Vagina (tissue), 2 donors: ENCODE results near the gene SUPT16H. TPM values are rescaled to one million over a fixed set of nuclear protein-coding genes. Genes with fewer than 3 reads are reported as not detected.
"Not testable (repeated sequence)": the region's sequence is repeated elsewhere in the genome, so short reads cannot be mapped to it uniquely, and the experiment has no call there.

ENCODE experiments used
- DNase-seq, 2 donors: peaks; one replicate each; pipeline ENCODE4 v3.0.0-alpha.2; 2017; ENCODE audit errors: extremely low spot score in 2 of 2
- H3K27ac ChIP-seq: fragments of 200-600 bp; sonication (generic); one replicate; pipeline ENCODE4 v1.5.1; 2019
- H3K27me3 ChIP-seq: fragments of 200-600 bp; sonication (generic); one replicate; pipeline ENCODE4 v1.5.1; 2019
- H3K36me3 ChIP-seq, 2 donors: fragments of 200-600 bp; sonication (generic); one replicate each; pipeline ENCODE4 v1.5.1; 2017 to 2019
- H3K4me1 ChIP-seq: fragments of 200-600 bp; sonication (generic); one replicate; pipeline ENCODE4 v1.5.1; 2019
- H3K4me3 ChIP-seq, 2 donors: fragments of 200-600 bp; sonication (generic); 1 replicate in 1 of 2; 2 replicates in 1 of 2; pipeline ENCODE4 v1.5.1; 2016 to 2019
- H3K9me3 ChIP-seq: fragments of 200-600 bp; sonication (generic); one replicate; pipeline ENCODE4 v1.5.1; 2019
- CTCF ChIP-seq, 3 experiments: fragments of 450-650 bp in 2 of 3; fragments of 200-600 bp in 1 of 3; sonication (generic) in 1 of 3; IDR thresholded peaks; one replicate each; pipeline ENCODE4 v1.5.1; 2017 to 2019; ENCODE audit warnings: antibody characterized with exemption in 3 of 3, mild to moderate bottlenecking in 2 of 3, moderate library complexity in 2 of 3
- POLR2A ChIP-seq, 2 donors: fragments of 450-650 bp; IDR thresholded peaks; one replicate each; pipeline ENCODE4 v1.6.1; 2017; ENCODE audit warnings: antibody characterized with exemption in 2 of 2, mild to moderate bottlenecking in 2 of 2, moderate library complexity in 2 of 2
- POLR2AphosphoS5 ChIP-seq, 2 donors: sonication (generic); formaldehyde crosslinking; IDR thresholded peaks; one replicate each; pipeline ENCODE4 v1.9.0; 2017; ENCODE audit warnings: antibody characterized with exemption in 2 of 2, mild to moderate bottlenecking in 2 of 2, low read depth in 1 of 2; ENCODE audit not compliant: insufficient read depth in 1 of 2
- intact Hi-C: fragments of 100-400 bp; cut with DNase I; formaldehyde crosslinking; loops from one replicate; pipeline ENCODE4 v1.15.1; 2023
- total RNA-seq: library from RNA; depleted of rRNA; stranded (reverse); fragments of >200 nt; gene quantifications from one replicate; pipeline ENCODE4 v1.2.3, GENCODE V29; 2016

SUPT16H gene
- total RNA-seq, 1 donor from 2014 or later = 50.1 TPM

- peak overlapping the region; percentile 79 to 92 for H3K4me3 ChIP-seq
- no peak for DNase-seq
- H3K27ac ChIP-seq = peak overlapping the region; percentile 92
- no peaks in the 10 kb centered on the region for H3K27me3 ChIP-seq
- H3K9me3 ChIP-seq = no peaks in the 10 kb centered on the region
- peaks cover 40% of the 10 kb centered on the region for H3K4me1 ChIP-seq
- H3K36me3 ChIP-seq = peaks cover 0 to 9% of the 10 kb centered on the region in 2 donors
- intact Hi-C loops = no loop called here
- TF ChIP-seq CTCF (IDR thresholded peaks at IDR 0.05) = no peak
- TF ChIP-seq POLR2AphosphoS5 (IDR thresholded peaks at IDR 0.05; ENCODE audit: insufficient read depth in 1 of 2, low read depth in 1 of 2) = no peak
- no peak for TF ChIP-seq POLR2A (IDR thresholded peaks at IDR 0.05)
Measured at GRCh38 chr14:21382886-21383847, 652 bp downstream of the SUPT16H start.

GRCh38 chr14:21382095-21382494, 1.7 kb downstream of the SUPT16H start:
- H3K4me1 ChIP-seq = peaks cover 40% of the 10 kb centered on the region
- H3K27me3 ChIP-seq = no peaks in the 10 kb centered on the region
- H3K27ac ChIP-seq = no peak overlapping the region
- no peak overlapping the region for H3K4me3 ChIP-seq
- no peaks in the 10 kb centered on the region for H3K9me3 ChIP-seq
- peaks cover 0 to 8% of the 10 kb centered on the region in 2 donors for H3K36me3 ChIP-seq
- no peak for DNase-seq
- no peak for TF ChIP-seq POLR2AphosphoS5 (IDR thresholded peaks at IDR 0.05; ENCODE audit: insufficient read depth in 1 of 2, low read depth in 1 of 2)
- no peak for TF ChIP-seq CTCF (IDR thresholded peaks at IDR 0.05)
- no peak for TF ChIP-seq POLR2A (IDR thresholded peaks at IDR 0.05)
- intact Hi-C loops = no loop called here

- intact Hi-C loops = no loop called here
- no peaks in the 10 kb centered on the region for H3K36me3 ChIP-seq
- H3K9me3 ChIP-seq = no peaks in the 10 kb centered on the region
- H3K27ac ChIP-seq = no peak overlapping the region
- TF ChIP-seq POLR2A (IDR thresholded peaks at IDR 0.05) = no peak
- TF ChIP-seq POLR2AphosphoS5 (IDR thresholded peaks at IDR 0.05; ENCODE audit: insufficient read depth in 1 of 2, low read depth in 1 of 2) = no peak
- TF ChIP-seq CTCF (IDR thresholded peaks at IDR 0.05) = no peak
- H3K4me3 ChIP-seq = no peak overlapping the region
- peaks cover 33% of the 10 kb centered on the region for H3K4me1 ChIP-seq
- no peaks in the 10 kb centered on the region for H3K27me3 ChIP-seq
- no peak for DNase-seq
Measured at GRCh38 chr14:21379338-21379737, 4.5 kb downstream of the SUPT16H start.

- TF ChIP-seq POLR2A (IDR thresholded peaks at IDR 0.05) (no peak), POLR2AphosphoS5 (IDR thresholded peaks at IDR 0.05; ENCODE audit: insufficient read depth in 1 of 2, low read depth in 1 of 2) (no peak), CTCF (IDR thresholded peaks at IDR 0.05) (no peak)
- H3K27me3 ChIP-seq = no peaks in the 10 kb centered on the region
- intact Hi-C loops = no loop called here
- no peak for DNase-seq
- no peaks in the 10 kb centered on the region for H3K9me3 ChIP-seq
- no peak overlapping the region for H3K4me3 ChIP-seq
- H3K27ac ChIP-seq = no peak overlapping the region
- H3K4me1 ChIP-seq = no peaks in the 10 kb centered on the region
- H3K36me3 ChIP-seq = peaks cover 0 to 29% of the 10 kb centered on the region in 2 donors
Measured at GRCh38 chr14:21373980-21374379, 9.8 kb downstream of the SUPT16H start.

- H3K4me1 ChIP-seq, H3K27ac ChIP-seq, H3K27me3 ChIP-seq, DNase-seq, intact Hi-C loops, H3K4me3 ChIP-seq, H3K9me3 ChIP-seq: not testable (repeated sequence)
- peaks cover 0 to 40% of the 10 kb centered on the region in 2 donors for H3K36me3 ChIP-seq
Measured at GRCh38 chr14:21372814-21373213, 11.0 kb downstream of the SUPT16H start.
